Measurements from ENCODE around the gene TAOK3. TPM values are rescaled to one million over a fixed set of nuclear protein-coding genes. Genes with fewer than 3 reads are reported as not detected.
A peak's percentile ranks its signal among the peaks of the same experiment; 100 is the strongest.

TAOK3 gene
- total and polyA plus RNA-seq, 10 of the 15 experiments (the other 5 are each of a cell fraction or from before 2014, with no cell fraction given), result 41.3 to 131 (median 57.8) TPM

GRCh38 chr12:118145113-118145797 lies 227.5 kb downstream of the TAOK3 start:
- POLR2A ChIA-PET, result interaction anchor here (0.6 kb wide), 1 partner anchor 31 kb away, joined by 3 read pairs; no protein-coding TSS in a partner anchor
- in situ Hi-C loops (cut with MboI), result loop anchor here (25.0 kb wide), 1 partner anchor 1517 kb away; the partner anchor contains the start of gene PRKAB1
- SMC1A ChIA-PET (ENCODE audit: uncharacterized antibody, unreplicated experiment), result no interaction called here
- TF ChIP-seq SUZ12 (IDR thresholded peaks at IDR 0.05; ENCODE audit: unreplicated experiment) (no peak), SMAD1 (IDR thresholded peaks at IDR 0.05; ENCODE audit: low read depth, partially characterized antibody) (no peak), TCF3 (IDR thresholded peaks at IDR 0.05; ENCODE audit: borderline replicate concordance, insufficient read depth, low read depth, low read length) (peak; percentile 74; the same call in 1 of the 2 replicates), RUNX3 (IDR thresholded peaks at IDR 0.05; ENCODE audit: low read length) (peak; percentile 44; the same call in 1 of the 2 replicates), TCF12 (IDR thresholded peaks at IDR 0.05; ENCODE audit: low read depth, low read length) (peak; percentile 78), RELA (IDR thresholded peaks at IDR 0.05; ENCODE audit: borderline replicate concordance, partially characterized antibody) (no peak), CEBPZ (IDR thresholded peaks at IDR 0.05; ENCODE audit: low read depth, low read length) (no peak), BHLHE40 (IDR thresholded peaks at IDR 0.05; ENCODE audit: borderline replicate concordance in 1 of 2, low read depth in 2 of 2, low read length in 1 of 2) (no peak), JUND (IDR thresholded peaks at IDR 0.05; ENCODE audit: low read depth, low read length) (no peak), CBX5 (IDR thresholded peaks at IDR 0.05; ENCODE audit: low read depth) (no peak), KLF5 (IDR thresholded peaks at IDR 0.05; ENCODE audit: partially characterized antibody) (no peak), HCFC1 (IDR thresholded peaks at IDR 0.05; ENCODE audit: low read length) (no peak), CUX1 (IDR thresholded peaks at IDR 0.05; ENCODE audit: insufficient replicate concordance, low read depth, low read length) (no peak)

More at GRCh38 chr12:118145113-118145797, 227.5 kb downstream of the TAOK3 start:
- CTCF ChIA-PET, result no interaction called here
- peak; percentile 84 for ATAC-seq
- peak; percentile 71 for FAIRE-seq
- WGBS (ENCODE audit: insufficient coverage, insufficient replicate concordance, low lambda C conversion rate, missing lambda C conversion rate), result 42% methylated on average over 7 of the region's 7 CpGs
- Histone ChIP-seq H3K27me3 (replicated peaks in 1 of 2; ENCODE audit: control insufficient read depth in 2 of 2, insufficient read depth in 2 of 2, low read length in 1 of 2) (no peaks in the 10 kb centered on the region), H4K20me1 (ENCODE audit: control insufficient read depth, insufficient read depth) (no peaks in the 10 kb centered on the region), H3K27ac (ENCODE audit: control insufficient read depth, insufficient read depth) (peak overlapping the region; percentile 67), H3K9me3 (replicated peaks; ENCODE audit: control insufficient read depth, insufficient read depth, low read length) (no peaks in the 10 kb centered on the region; the same call in 2 of the 3 replicates), H3K4me3 (0 out of 2 replicates have a peak overlapping the region, but pooled peaks have one; percentile 55), H3K4me1 (ENCODE audit: control insufficient read depth, insufficient read depth, low read length) (peaks cover 20% of the 10 kb centered on the region), H3K4me2 (ENCODE audit: control insufficient read depth, insufficient read depth) (peak overlapping the region; percentile 24), H3K79me2 (ENCODE audit: control insufficient read depth, insufficient read depth, low read length) (no peaks in the 10 kb centered on the region), H3K36me3 (ENCODE audit: control insufficient read depth in 2 of 2, insufficient read depth in 2 of 2, low read length in 1 of 2) (peaks cover 7 to 30% of the 10 kb centered on the region in 2 experiments), H3K9ac (ENCODE audit: control insufficient read depth, insufficient read depth, low read length) (no peak overlapping the region), H2AFZ (ENCODE audit: control insufficient read depth, low read depth, low read length) (no peak overlapping the region)
- intact Hi-C loops (cut with micrococcal nuclease; ENCODE audit: unreplicated experiment), result no loop called here
- RAD21 ChIA-PET (ENCODE audit: unreplicated experiment), result no interaction called here
- TSS peak; percentile 83 for BruUV-seq (replicated peaks)
- DNase-seq (ENCODE audit: low read depth, low spot score), result no peak
